C4-2B (cell line): ENCODE results near the gene RPL27.

Source experiments
- ZFX ChIP-seq: fragments of 450-650 bp; IDR thresholded peaks from 2 replicates; pipeline ENCODE4 v1.6.1; 2017
- TF ChIP-seq, protein P1 (sequence below): fragments of 450-650 bp; conservative IDR thresholded peaks from 2 replicates; pipeline ENCODE4 v1.5.1; 2017; ENCODE audit warnings: mild to moderate bottlenecking

DNA sequence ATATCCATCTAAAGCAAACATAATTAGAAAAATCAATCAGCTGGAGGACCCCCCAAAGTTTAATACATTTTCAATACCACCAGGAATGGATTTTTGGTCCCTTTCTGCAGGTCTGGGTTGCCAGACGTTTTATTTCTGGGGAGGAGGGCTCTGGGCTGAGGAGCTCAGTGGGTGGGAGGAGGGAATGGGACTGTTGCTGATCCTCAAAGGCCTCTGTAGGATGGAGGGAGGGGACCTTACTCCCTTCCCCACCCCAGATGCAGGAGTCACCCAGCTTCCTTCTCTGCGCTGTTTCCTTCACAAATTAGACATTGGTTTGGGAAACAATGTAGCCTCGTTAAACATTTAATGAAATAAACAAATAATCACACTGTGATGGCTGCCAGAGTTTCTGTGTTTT is 33.4 kb downstream of the RPL27 start:
- TF ChIP-seq, protein P1, sequence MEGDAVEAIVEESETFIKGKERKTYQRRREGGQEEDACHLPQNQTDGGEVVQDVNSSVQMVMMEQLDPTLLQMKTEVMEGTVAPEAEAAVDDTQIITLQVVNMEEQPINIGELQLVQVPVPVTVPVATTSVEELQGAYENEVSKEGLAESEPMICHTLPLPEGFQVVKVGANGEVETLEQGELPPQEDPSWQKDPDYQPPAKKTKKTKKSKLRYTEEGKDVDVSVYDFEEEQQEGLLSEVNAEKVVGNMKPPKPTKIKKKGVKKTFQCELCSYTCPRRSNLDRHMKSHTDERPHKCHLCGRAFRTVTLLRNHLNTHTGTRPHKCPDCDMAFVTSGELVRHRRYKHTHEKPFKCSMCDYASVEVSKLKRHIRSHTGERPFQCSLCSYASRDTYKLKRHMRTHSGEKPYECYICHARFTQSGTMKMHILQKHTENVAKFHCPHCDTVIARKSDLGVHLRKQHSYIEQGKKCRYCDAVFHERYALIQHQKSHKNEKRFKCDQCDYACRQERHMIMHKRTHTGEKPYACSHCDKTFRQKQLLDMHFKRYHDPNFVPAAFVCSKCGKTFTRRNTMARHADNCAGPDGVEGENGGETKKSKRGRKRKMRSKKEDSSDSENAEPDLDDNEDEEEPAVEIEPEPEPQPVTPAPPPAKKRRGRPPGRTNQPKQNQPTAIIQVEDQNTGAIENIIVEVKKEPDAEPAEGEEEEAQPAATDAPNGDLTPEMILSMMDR: no peak
- no peak for TF ChIP-seq ZFX
